BE2C (cell line): ENCODE measurements around the gene PGM5.

Source experiments
- DNase-seq: peaks from one replicate; pipeline ENCODE4 v3.0.0-alpha.2; 2020
- H3K27me3 ChIP-seq: fragments of 250-450 bp; sonication (Bioruptor Pico); 2 replicates; pipeline ENCODE4 v1.5.1; 2020; ENCODE audit warnings: mild to moderate bottlenecking
- H3K36me3 ChIP-seq: fragments of 250-450 bp; sonication (Bioruptor Pico); 2 replicates; pipeline ENCODE4 v1.5.1; 2020; ENCODE audit warnings: mild to moderate bottlenecking
- H3K4me1 ChIP-seq: fragments of 250-450 bp; sonication (Bioruptor Pico); 2 replicates; pipeline ENCODE4 v1.5.1; 2020
- H3K4me3 ChIP-seq: 2 replicates; pipeline ENCODE4 v1.5.1; 2011; ENCODE audit warnings: low read depth, low read length
- H3K9me3 ChIP-seq: fragments of 250-450 bp; sonication (Bioruptor Pico); 2 replicates; pipeline ENCODE4 v1.5.1; 2020
- CTCF ChIP-seq: IDR thresholded peaks from 2 replicates; pipeline ENCODE4 v1.5.1; 2012; ENCODE audit warnings: mild to moderate bottlenecking, low read depth, low read length

The PGM5 gene

GRCh38 chr9:68476422-68476821 is 120.0 kb downstream of the PGM5 start:
- no peak overlapping the region for H3K4me3 ChIP-seq
- H3K9me3 ChIP-seq: no peaks in the 10 kb centered on the region
- H3K27me3 ChIP-seq: no peaks in the 10 kb centered on the region
- no peaks in the 10 kb centered on the region for H3K36me3 ChIP-seq
- DNase-seq: no peak
- no peak for TF ChIP-seq CTCF
- H3K4me1 ChIP-seq: no peaks in the 10 kb centered on the region

GRCh38 chr9:68476847-68477246 is 120.4 kb downstream of the PGM5 start:
- Histone ChIP-seq H3K27me3 (no peaks in the 10 kb centered on the region), H3K9me3 (no peaks in the 10 kb centered on the region), H3K36me3 (no peaks in the 10 kb centered on the region), H3K4me3 (no peak overlapping the region), H3K4me1 (no peaks in the 10 kb centered on the region)
- no peak for DNase-seq
- TF ChIP-seq CTCF: no peak

- TF ChIP-seq CTCF: no peak
- Histone ChIP-seq H3K4me3 (no peak overlapping the region), H3K27me3 (no peaks in the 10 kb centered on the region), H3K9me3 (no peaks in the 10 kb centered on the region), H3K4me1 (no peaks in the 10 kb centered on the region), H3K36me3 (no peaks in the 10 kb centered on the region)
- DNase-seq: no peak
Measured at GRCh38 chr9:68480807-68481206, 124.4 kb downstream of the PGM5 start.

DNA sequence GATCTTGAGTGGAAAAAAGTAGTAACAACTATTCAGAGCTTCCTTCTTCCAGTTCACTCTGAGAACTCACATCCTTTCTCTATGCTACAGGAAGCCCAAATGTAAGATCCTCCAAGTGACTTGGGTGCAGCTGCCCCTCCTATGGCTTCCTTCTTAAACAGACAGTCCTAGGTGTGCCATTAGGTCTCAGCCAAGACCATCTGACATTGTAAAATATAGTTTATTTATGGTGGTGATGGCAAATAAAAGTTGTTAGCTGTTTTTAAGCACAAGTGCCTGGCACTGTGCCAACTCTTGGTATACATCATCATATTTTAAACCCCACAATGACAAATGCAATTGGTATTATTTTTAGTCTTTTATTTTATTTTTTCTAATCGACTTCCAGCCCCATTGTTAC is 126.1 kb downstream of the PGM5 start:
- no peaks in the 10 kb centered on the region for H3K4me1 ChIP-seq
- no peak for TF ChIP-seq CTCF
- no peaks in the 10 kb centered on the region for H3K27me3 ChIP-seq

DNA sequence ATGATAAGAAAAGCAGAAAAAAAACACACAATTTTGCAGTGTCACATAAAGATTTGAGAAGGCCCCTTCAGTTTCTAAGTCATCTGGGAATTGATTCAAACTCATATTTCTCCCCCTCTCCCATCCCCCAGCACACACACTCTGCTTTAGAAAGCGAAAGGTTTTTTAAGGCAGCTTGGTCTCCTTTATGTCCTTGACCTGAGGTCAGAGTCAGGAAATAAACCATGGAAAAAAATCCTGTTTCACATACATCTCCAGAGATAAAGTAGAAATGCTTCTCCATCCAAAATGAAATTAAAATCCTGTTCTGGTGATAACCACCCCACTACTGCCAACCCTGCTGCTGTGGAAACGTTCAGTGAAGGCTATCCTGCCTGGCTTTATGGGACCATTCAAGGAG is 131.7 kb downstream of the PGM5 start:
- no peaks in the 10 kb centered on the region for H3K36me3 ChIP-seq
- no peaks in the 10 kb centered on the region for H3K4me1 ChIP-seq
- no peak for DNase-seq
- no peaks in the 10 kb centered on the region for H3K27me3 ChIP-seq
- H3K4me3 ChIP-seq: no peak overlapping the region
- TF ChIP-seq CTCF: no peak
- no peaks in the 10 kb centered on the region for H3K9me3 ChIP-seq

More for the DNA sequence above, 126.1 kb downstream of the PGM5 start:
- Histone ChIP-seq H3K9me3 (no peaks in the 10 kb centered on the region), H3K4me3 (no peak overlapping the region), H3K36me3 (no peaks in the 10 kb centered on the region)
- DNase-seq: no peak

GRCh38 chr9:68489646-68490045 is 133.2 kb downstream of the PGM5 start:
- Histone ChIP-seq H3K36me3 (no peaks in the 10 kb centered on the region), H3K9me3 (no peaks in the 10 kb centered on the region), H3K4me1 (no peaks in the 10 kb centered on the region), H3K4me3 (no peak overlapping the region), H3K27me3 (no peaks in the 10 kb centered on the region)
- no peak for DNase-seq
- no peak for TF ChIP-seq CTCF
